Tibial nerve (tissue), 4 donors: ENCODE data around the gene NUDT4B.
"Not testable (repeated sequence)": the region's sequence is repeated elsewhere in the genome, so short reads cannot be mapped to it uniquely, and the experiment has no call there.

Experiments
- CTCF ChIP-seq, 5 experiments: fragments of 200-600 bp in 3 of 5; fragments of 450-650 bp in 2 of 5; sonication (generic) in 3 of 5; IDR thresholded peaks; one replicate each; pipeline ENCODE4 v1.5.1; 2016 to 2019; ENCODE audit warnings: antibody characterized with exemption in 5 of 5, mild to moderate bottlenecking in 3 of 5, moderate library complexity in 2 of 5
- EP300 ChIP-seq, 2 donors: sonication (generic); formaldehyde crosslinking; IDR thresholded peaks; one replicate each; pipeline ENCODE4 v1.6.1; 2017; ENCODE audit warnings: antibody characterized with exemption in 2 of 2, mild to moderate bottlenecking in 1 of 2
- POLR2A ChIP-seq, 2 donors: fragments of 450-650 bp; IDR thresholded peaks; one replicate each; pipeline ENCODE4 v1.6.1; 2017; ENCODE audit warnings: antibody characterized with exemption in 2 of 2, mild to moderate bottlenecking in 2 of 2, moderate library complexity in 2 of 2

DNA sequence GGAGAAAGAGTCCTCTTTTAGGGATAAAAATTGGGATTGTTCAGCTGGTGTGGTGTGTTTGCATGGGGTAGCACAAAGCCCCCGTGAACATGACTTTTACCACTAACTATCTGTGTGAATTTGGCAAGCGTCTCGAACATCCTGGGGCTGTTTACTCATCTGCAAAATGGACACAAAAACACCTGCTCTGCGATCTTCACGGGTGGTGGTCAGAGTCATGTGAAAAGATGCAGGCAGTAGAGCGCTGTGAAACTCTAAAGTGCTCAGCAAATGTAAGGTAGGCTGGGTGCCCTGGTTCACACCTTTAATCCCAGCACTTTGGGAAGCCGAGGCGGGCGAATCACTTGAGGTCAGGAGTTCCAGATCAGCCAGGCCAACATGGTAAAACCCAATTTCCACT, 27.7 kb upstream of the NUDT4B start:
- TF ChIP-seq EP300, CTCF, POLR2A (IDR thresholded peaks at IDR 0.05): not testable (repeated sequence)
